HG03439 (cell line): ENCODE measurements around the gene KDM5C.
"Not testable (repeated sequence)": the region's sequence is repeated elsewhere in the genome, so short reads cannot be mapped to it uniquely, and the experiment has no call there.

ENCODE experiments used
- ATAC-seq: cut with Tn5 transposase; IDR thresholded peaks from one replicate; pipeline ENCODE4 v1.9.1; 2021; ENCODE audit warnings: mild to moderate bottlenecking, moderate library complexity; ENCODE audit not compliant: unreplicated experiment

The KDM5C gene

GRCh38 chrX:53194308-53194707 lies 30.7 kb downstream of the KDM5C start:
- no peak for ATAC-seq

GRCh38 chrX:53193093-53193492 lies 31.9 kb downstream of the KDM5C start:
- ATAC-seq: no peak

DNA sequence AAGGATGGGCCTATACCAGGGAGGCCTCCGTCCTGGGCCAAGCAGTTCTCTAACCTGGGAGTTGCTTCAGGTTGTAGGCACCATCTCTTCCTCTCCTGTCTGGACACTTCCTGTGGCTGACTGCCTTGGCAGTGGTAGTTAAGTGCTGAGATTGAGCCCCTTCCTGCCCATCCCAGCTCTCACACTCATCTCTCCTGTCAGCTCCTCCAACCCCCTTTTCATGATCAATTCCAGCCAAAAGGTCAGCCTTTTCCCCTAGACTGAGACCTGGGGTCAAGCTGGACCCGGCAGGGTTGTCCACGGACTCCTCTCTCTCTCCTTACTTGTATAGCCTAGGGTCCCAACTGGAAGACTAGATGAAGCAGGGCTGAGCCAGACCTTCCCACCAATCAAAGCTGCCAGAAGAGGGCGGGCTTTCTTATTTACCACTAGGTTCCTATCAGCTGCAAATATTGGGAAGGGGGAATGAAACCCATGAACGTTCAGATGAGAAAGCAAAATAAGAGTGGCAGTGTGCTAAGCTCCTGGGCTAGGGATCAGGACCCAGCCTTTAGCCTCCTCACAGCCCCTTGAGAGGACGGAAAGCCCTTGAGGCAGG lies 34.5 kb downstream of the KDM5C start:
- ATAC-seq: no peak

DNA sequence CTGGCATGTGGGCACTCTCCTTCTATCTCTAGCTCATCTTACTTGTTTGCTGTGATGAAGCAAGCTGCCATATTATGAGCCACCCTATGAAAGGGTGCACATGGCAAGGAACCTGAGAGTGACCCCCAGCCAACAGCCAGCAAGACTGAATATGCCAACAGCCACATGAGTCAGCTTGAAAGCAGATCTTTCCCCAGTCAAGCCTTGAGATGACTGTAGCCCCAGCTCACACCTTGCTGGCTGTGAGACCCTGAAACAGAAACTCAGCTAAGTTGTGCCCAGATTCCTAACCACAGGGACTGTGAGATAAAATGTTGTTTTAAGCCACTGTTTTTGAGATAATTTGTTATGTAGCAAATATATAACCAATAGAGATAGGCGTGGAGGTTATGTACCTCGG lies 36.2 kb downstream of the KDM5C start:
- no peak for ATAC-seq

DNA sequence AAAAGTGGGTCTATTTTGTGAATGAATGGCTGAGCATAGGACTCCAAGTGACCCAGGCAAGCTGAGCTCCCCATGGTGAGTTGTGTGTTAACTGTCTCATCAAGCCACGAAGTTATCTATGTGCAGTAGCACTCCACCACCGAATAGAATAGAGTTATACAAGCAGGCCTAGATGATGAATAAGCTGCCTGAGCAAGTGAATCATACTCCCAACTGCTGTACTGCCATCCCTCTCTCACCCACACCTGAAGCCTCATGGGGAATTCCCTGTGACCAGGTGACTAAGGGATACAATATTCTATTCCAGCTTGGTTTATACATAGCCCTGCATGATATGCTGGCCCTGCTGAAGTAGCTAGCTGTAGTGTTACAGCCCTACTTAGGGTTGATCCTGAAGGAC lies 38.7 kb downstream of the KDM5C start:
- ATAC-seq: no peak

DNA sequence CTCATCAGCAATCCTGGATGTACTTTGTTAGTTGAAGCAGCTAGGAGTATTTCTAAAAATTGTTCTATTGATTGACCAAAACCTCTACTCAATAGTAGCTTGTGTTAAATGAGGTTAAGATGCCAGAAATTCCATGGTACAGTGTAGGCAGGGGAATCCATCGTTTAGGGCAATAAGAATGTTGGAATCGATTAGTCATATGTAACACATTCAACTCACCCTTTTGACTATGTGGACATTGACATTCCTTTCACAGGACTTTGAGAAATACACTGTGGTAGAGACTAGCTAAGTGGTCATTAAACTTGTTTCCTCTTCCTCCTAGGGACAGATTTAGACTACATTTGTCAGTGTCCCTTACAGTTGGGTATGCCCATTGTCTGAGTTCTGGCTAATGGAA lies 40.2 kb downstream of the KDM5C start:
- no peak for ATAC-seq

GRCh38 chrX:53171356-53171755 lies 53.7 kb downstream of the KDM5C start:
- no peak for ATAC-seq

DNA sequence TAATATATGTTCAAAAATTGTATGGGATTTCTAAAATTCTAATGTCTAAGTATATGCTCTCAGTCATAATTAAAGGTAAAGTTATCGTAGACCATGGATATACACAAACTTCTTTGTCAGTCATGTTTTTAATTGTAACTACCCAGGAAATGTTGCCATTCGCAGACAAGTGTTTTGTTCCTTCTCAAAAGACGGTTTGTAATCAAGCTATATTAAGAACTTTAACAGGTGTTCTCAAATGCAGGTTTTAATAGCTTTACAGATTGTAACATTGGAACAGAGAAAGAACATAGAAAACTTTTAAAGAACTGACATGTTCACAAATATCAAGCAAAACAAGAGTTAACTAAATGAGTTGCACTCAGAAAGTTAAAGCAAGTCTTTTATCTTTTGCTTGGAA lies 58.9 kb downstream of the KDM5C start:
- no peak for ATAC-seq

- ATAC-seq: not testable (repeated sequence)
Measured at GRCh38 chrX:53164566-53164965, 60.4 kb downstream of the KDM5C start.

DNA sequence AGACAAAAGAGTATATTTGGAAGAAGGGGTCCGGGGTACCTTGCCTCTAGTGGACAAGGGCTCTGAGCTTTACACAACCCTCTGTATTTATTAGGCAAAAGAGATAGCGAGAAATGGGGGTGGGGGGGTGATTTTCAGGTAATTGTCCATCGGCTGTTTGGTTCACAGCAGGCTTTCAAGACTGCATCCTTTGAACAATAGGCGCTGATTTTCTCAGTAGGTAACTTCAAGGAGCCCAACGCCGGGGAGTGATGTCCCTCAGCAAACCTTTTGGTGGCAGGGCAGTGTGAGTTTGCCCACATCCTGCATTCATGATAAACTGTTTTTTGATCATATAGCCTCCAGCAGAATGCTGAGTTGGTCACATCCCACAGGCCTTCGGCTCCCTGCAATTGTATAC lies 61.6 kb downstream of the KDM5C start:
- ATAC-seq: no peak

DNA sequence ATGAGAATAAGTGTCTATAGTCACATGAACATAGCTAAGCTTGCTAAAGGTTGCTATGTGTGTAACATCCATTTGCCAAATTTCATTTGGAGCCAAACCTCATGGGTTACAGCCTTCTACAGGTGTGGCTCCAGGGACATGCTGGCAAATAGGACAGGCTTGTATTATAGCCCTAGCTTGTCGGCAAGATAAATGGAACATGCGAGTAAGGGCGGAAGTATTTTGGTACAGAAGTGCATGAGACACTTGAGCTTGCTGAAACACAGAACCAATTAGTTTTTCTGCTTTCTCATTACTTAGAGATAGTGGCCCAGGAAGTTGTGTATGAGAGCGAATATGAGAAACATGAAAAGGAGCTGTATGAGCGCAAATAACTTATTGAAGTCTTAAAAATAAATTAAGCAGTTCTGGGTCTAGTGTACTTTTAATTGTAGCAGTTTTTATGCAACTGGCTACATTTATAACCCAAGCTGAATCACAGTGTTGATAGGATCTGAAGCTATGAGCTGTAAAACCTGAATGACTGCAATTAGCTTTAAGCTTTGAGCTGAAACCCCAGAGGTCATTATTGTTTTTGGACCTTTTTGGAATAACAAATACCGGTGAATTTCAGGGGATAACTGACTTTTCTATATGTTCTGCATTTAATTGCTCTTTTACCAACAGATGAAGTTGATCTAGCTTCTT lies 64.6 kb downstream of the KDM5C start:
- ATAC-seq: no peak

- ATAC-seq: no peak
Measured at GRCh38 chrX:53159184-53159583, 65.8 kb downstream of the KDM5C start.

DNA sequence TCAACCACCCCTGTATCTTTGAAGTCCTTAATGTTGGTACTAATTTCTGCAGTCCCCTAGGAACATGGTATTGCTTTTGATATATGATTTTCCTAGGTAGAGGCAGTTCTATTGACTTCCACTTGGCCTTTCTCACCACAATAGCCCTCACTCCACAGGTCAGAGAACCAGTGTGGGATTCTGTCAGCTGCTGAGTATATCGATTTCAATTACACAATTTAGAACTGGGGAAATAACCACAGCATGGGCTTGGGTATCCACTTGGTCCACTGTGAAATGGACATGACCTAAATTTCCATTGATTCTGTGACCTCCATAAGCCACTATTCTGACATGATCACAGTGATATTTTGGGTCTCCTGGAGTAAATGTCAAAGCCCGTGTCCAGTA lies 68.8 kb downstream of the KDM5C start:
- no peak for ATAC-seq

DNA sequence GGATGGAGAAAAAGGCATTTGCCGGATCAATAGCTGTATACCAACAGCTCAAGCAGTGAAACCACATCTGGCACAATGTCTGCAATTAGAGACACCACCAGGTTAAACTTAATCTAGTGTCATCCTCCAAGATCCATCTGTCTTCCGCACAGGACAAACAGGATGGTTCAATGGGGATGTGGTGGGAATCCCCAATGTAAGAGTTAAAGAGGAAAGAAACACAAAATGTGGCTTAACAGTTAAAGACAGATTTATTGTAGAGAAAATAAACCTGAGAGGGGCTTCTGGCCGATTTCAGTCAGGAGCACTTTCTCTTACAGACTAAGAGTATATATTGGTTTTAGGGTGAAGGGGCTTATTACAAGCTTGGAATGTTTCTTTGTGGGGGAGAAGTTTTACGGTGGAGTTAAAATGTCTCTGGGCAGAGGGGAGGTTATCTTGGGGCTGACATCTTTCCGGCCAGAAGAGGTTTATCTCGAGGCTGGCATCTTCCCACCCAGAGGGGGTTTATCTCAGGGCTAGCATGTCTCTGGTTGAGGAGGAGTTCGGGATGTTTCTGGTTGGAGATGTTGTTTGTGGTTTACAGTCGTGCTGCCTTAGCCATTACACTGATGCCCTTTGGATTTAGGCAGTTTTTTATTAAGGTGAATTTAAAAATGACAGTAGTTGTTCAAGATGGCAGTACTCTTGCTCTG lies 69.3 kb downstream of the KDM5C start:
- no peak for ATAC-seq

DNA sequence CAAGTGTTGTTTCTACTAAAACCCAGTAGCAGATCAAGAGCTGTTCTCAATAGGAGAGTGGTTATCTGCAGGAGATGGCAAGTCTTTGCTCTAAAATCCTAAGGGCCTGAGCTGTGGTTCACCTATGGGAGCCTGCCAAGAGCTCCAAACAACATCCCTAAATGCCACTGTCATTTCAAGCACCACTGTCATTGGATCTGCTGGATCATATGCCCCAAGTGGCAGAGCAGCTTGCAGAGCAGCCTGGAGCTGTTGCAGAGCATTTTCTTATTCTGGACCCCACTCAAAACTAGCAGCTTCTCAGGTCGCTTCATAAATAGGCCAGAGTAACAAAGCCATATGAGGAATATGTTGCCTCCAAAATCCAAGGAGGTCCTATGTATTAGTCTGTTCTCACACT lies 71.4 kb downstream of the KDM5C start:
- no peak for ATAC-seq
